Prostate gland (tissue), 2 donors: ENCODE measurements around the gene SEH1L. TPM values are rescaled to one million over a fixed set of nuclear protein-coding genes. Genes with fewer than 3 reads are reported as not detected.

ENCODE experiments used
- DNase-seq: peaks from one replicate; pipeline ENCODE4 v3.0.0-alpha.2; 2019; ENCODE audit warnings: low spot score
- H3K27ac ChIP-seq, 2 donors: fragments of 200-600 bp; sonication (generic); 2 replicates each; pipeline ENCODE4 v1.5.1; 2017 to 2019
- H3K27me3 ChIP-seq: fragments of 200-600 bp; sonication (generic); replicated peaks from 2 replicates; pipeline ENCODE4 v1.5.1; 2019; ENCODE audit not compliant: insufficient read depth
- H3K36me3 ChIP-seq, 2 donors: fragments of 200-600 bp; sonication (generic); 1 replicate in 1 of 2; 2 replicates in 1 of 2; pipeline versions ENCODE4 v1.5.1 to v1.8.1; 2017 to 2019
- H3K4me1 ChIP-seq: fragments of 200-600 bp; sonication (generic); replicated peaks from 2 replicates; pipeline ENCODE4 v1.5.1; 2019
- H3K4me3 ChIP-seq, 2 donors: fragments of 200-600 bp; sonication (generic); 2 replicates each; pipeline ENCODE4 v1.5.1; 2017 to 2019
- H3K9me3 ChIP-seq: fragments of 200-600 bp; sonication (generic); 2 replicates; pipeline ENCODE4 v1.5.1; 2017
- POLR2A ChIP-seq: fragments of 450-650 bp; IDR thresholded peaks from one replicate; pipeline ENCODE4 v1.6.1; 2016; ENCODE audit warnings: antibody characterized with exemption, mild to moderate bottlenecking
- POLR2AphosphoS5 ChIP-seq: sonication (generic); formaldehyde crosslinking; IDR thresholded peaks from one replicate; pipeline ENCODE4 v1.6.1; 2017; ENCODE audit warnings: antibody characterized with exemption
- WGBS: methylation state at CpG from one replicate; pipeline ENCODE4 v1.1.5; 2018; 5-methylcytosine and 5-hydroxymethylcytosine counted together
- intact Hi-C: fragments of 100-400 bp; cut with DNase I; formaldehyde crosslinking; loops from one replicate; pipeline ENCODE4 v1.14.2; 2022
- total RNA-seq, 2 donors: library from RNA; depleted of rRNA; stranded (reverse); fragments of >200 nt; gene quantifications; one replicate each; pipeline ENCODE4 v1.1.0, GENCODE V29; 2016
- TF ChIP-seq, protein P1 (sequence below), 4 experiments: fragments of 200-600 bp in 2 of 4; fragments of 450-650 bp in 2 of 4; sonication (generic) in 2 of 4; IDR thresholded peaks; 1 replicate in 3 of 4; 2 replicates in 1 of 4; pipeline ENCODE4 v1.5.1; 2016 to 2019; ENCODE audit warnings: antibody characterized with exemption in 4 of 4, mild to moderate bottlenecking in 2 of 4, moderate library complexity in 2 of 4

Gene SEH1L
- total RNA-seq, 2 donors from 2014 or later = 35.9 to 46.6 TPM

DNA sequence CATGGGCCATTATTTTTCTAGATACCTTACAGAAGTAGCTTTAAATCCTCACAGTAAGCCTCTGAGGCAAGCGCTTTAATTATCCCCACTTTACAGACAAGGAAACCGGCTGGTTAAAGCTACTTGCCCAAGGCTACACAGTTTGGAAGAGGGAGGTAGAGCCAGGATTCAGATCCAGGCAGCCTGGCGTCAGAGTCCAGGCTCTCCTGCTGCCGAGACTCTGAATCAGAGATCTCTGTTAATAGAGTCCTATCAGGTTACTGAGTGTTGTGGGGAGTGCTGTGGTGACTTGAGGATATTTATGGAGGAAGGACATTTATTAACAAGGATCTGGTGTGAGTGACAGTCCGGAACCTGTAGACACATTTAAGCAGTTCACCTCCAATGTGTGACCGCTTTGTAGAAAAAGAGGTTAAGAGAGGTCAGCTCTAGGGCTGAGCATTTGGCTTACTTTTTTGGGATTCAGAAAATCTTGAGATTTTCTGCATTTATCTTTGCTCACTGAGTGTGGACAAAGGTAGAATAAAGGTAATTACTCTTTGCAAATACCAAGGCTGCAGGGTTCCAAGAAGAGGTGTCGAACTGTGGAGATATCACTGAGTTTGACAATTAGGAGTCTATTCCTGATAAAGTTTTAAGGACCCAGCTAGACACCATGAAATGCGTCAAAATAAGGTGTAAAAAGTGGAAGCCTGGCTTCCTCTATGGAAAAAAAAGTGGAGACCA, 41.7 kb downstream of the SEH1L start:
- intact Hi-C loops = loop anchor here (2.0 to 10.0 kb wide), 4 partner anchors 41 to 275 kb away; partner anchors contain the start of genes PTPN2 and SEH1L

GRCh38 chr18:12990123-12990475, 42.3 kb downstream of the SEH1L start:
- no peak overlapping the region for H3K27ac ChIP-seq
- TF ChIP-seq POLR2A (no peak), POLR2AphosphoS5 (no peak)
- TF ChIP-seq, protein P1, sequence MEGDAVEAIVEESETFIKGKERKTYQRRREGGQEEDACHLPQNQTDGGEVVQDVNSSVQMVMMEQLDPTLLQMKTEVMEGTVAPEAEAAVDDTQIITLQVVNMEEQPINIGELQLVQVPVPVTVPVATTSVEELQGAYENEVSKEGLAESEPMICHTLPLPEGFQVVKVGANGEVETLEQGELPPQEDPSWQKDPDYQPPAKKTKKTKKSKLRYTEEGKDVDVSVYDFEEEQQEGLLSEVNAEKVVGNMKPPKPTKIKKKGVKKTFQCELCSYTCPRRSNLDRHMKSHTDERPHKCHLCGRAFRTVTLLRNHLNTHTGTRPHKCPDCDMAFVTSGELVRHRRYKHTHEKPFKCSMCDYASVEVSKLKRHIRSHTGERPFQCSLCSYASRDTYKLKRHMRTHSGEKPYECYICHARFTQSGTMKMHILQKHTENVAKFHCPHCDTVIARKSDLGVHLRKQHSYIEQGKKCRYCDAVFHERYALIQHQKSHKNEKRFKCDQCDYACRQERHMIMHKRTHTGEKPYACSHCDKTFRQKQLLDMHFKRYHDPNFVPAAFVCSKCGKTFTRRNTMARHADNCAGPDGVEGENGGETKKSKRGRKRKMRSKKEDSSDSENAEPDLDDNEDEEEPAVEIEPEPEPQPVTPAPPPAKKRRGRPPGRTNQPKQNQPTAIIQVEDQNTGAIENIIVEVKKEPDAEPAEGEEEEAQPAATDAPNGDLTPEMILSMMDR (IDR thresholded peaks at IDR 0.05) = no peak
- no peak overlapping the region for H3K4me3 ChIP-seq
- H3K9me3 ChIP-seq = no peaks in the 10 kb centered on the region
- peaks cover 4% of the 10 kb centered on the region for H3K4me1 ChIP-seq
- no peaks in the 10 kb centered on the region for H3K27me3 ChIP-seq
- H3K36me3 ChIP-seq = no peaks in the 10 kb centered on the region
- 29% methylated on average over 2 of the region's 2 CpGs for WGBS
- no peak for DNase-seq
- intact Hi-C loops = loop anchor here (2.0 to 10.0 kb wide), 4 partner anchors 41 to 275 kb away; partner anchors contain the start of genes PTPN2 and SEH1L

More for the DNA sequence above, 41.7 kb downstream of the SEH1L start:
- 76% methylated on average over 8 of the region's 8 CpGs for WGBS
- Histone ChIP-seq H3K36me3 (no peaks in the 10 kb centered on the region), H3K27ac (no peak overlapping the region), H3K9me3 (no peaks in the 10 kb centered on the region), H3K4me1 (peaks cover 4% of the 10 kb centered on the region), H3K4me3 (no peak overlapping the region), H3K27me3 (no peaks in the 10 kb centered on the region)
- no peak for DNase-seq
- TF ChIP-seq, protein P1 (IDR thresholded peaks at IDR 0.05) = no peak
- TF ChIP-seq POLR2A (no peak), POLR2AphosphoS5 (no peak)

DNA sequence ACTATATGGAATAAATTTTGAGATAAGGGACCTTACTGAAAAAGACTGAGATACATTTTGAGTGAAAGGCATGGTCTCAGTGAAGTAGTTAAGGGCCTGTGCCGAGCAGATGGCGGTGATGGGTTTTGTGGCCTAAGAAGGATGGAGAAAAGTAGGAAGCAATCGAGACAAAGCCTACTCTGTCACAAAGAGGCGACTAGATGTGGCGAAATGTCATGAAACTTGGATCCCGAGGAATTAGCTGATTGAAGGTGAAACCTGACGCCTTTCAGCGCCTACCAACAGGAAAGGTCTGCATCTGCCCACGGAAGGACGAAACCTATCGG, 42.8 kb downstream of the SEH1L start:
- no peak for TF ChIP-seq POLR2AphosphoS5
- TF ChIP-seq, protein P1 (IDR thresholded peaks at IDR 0.05) = no peak
- TF ChIP-seq POLR2A = no peak
- Histone ChIP-seq H3K9me3 (no peaks in the 10 kb centered on the region), H3K4me3 (peak overlapping the region; percentile 87 to 89), H3K27ac (peak overlapping the region; percentile 85 to 86), H3K36me3 (no peaks in the 10 kb centered on the region), H3K4me1 (peaks cover 4% of the 10 kb centered on the region), H3K27me3 (no peaks in the 10 kb centered on the region)
- DNase-seq = no peak
- under 1% methylated on average over 11 of the region's 11 CpGs for whole genome bisulfite sequencing
- intact Hi-C loops = loop anchor here (2.0 to 10.0 kb wide), 4 partner anchors 42 to 274 kb away; partner anchors contain the start of genes PTPN2 and SEH1L

DNA sequence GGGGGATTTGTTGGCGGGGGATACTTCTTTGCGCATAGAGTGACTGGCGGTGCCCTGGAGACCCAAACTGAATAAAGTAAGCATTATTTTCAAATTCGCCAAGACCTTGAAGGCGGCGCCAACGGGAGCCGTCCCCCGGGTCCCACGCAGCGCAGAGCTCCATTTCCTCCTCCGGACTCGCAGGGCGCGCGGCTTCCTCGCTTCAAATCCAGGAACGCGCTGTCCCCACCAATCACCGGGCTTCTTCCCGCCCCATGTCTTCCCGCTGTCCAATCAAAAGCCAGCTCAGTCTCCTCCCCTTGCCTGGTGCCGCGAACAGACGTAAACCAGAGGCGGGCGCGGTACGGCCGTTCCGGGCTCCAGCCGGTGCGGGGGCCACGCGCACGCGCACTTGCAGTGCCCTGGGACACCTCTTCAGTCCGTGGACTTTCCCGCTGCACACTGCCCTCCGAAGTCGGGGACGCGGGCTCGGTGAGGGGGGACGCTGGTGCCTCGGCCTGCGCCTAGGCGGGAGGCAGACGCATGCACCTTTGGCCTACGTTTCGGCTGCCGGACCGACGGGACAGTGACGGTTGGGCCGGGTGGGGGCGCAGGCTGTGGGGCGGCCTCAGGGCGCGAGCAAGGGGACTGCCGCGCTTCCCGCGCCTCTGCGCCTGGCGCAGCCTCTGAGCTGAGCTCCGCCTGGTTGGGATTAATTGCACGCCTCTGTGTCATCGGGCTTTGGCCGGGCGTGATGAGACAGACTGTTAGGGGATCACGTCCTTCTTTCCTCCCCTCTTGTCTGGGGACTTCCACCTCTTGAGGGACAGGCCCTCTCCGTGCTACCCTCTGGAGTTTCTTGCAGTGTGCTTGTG, 43.4 kb downstream of the SEH1L start, which contains the start of gene CEP192:
Gene CEP192, plus strand, starts transcription at position 396 of the 854 bp plus-strand sequence. CDS start 8,063 bp downstream, outside the sequence.
- H3K27me3 ChIP-seq = no peaks in the 10 kb centered on the region
- intact Hi-C loops = loop anchor here (2.0 to 10.0 kb wide), 4 partner anchors 42 to 274 kb away; partner anchors contain the start of genes PTPN2 and SEH1L
- peak within 1 kb of the TSS; percentile 87 to 89 for H3K4me3 ChIP-seq
- peak; percentile 98 for DNase-seq
- H3K36me3 ChIP-seq = no peaks in the 10 kb centered on the region
- WGBS = under 1% methylated on average over 73 of the region's 73 CpGs
- H3K4me1 ChIP-seq = peaks cover 4% of the 10 kb centered on the region
- TF ChIP-seq, protein P1 (IDR thresholded peaks at IDR 0.05) = peak in 2 of 4 experiments; percentile 15 to 39
- TF ChIP-seq POLR2AphosphoS5 (peak; percentile 95), POLR2A (peak; percentile 79)
- H3K9me3 ChIP-seq = no peaks in the 10 kb centered on the region
- H3K27ac ChIP-seq = peak within 1 kb of the TSS; percentile 85 to 86
